MM.1S (cell line): ENCODE results near the gene TMEM63B.

Source experiments
- CTCF ChIP-seq: fragments of 300-600 bp; sonication (generic); IDR thresholded peaks from 2 replicates; pipeline ENCODE4 v1.5.1; 2016; ENCODE audit warnings: antibody characterized with exemption, low read length, mixed read lengths
- EZH2 ChIP-seq: fragments of 300-600 bp; sonication (generic); optimal IDR thresholded peaks from 2 replicates; pipeline ENCODE3; 2017; ENCODE audit warnings: low read depth, mild to moderate bottlenecking, antibody characterized with exemption, low read length, mixed read lengths
- EZH2phosphoT487 ChIP-seq: fragments of 300-600 bp; sonication (generic); IDR thresholded peaks from 2 replicates; pipeline ENCODE4 v1.6.1; 2018; ENCODE audit warnings: antibody characterized with exemption, low read length

DNA sequence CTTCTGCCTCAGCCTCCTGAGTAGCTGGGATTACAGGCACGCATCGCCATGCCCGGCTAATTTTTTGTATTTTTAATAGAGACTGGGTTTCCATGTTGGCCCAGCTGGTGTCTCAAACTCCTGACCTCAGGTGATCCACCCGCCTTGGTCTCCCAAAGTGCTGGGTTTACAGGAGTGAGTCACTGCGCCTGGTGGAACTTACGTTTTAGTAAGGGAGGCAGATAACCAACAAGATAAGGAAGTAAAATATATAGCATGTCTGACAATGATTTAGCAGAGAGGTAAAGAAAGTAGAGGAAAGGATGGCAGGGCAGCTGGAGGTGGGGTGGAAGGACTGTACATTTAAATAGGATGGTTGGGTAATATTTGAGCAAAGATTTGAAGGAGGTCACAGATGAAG, 76.6 kb downstream of the TMEM63B start:
- TF ChIP-seq CTCF (no peak), EZH2 (no peak), EZH2phosphoT487 (no peak)
